Neural cell (in vitro differentiated cells): ENCODE data around the gene ZFP69.

Source experiments
- CTCF ChIP-seq: fragments of 450-650 bp; IDR thresholded peaks from 2 replicates; pipeline ENCODE4 v1.5.1; 2014; ENCODE audit warnings: antibody characterized with exemption, mild to moderate bottlenecking, moderate library complexity; ENCODE audit not compliant: poor library complexity, severe bottlenecking
- EP300 ChIP-seq: fragments of 450-650 bp; conservative IDR thresholded peaks from 2 replicates; pipeline ENCODE4 v1.6.1; 2014; ENCODE audit warnings: antibody characterized with exemption, mild to moderate bottlenecking, moderate library complexity; ENCODE audit not compliant: poor library complexity, severe bottlenecking
- EZH2 ChIP-seq: fragments of 200-600, 300-800 bp; shearing (Covaris generic), sonication (generic); IDR thresholded peaks from 2 replicates; pipeline ENCODE4 v1.6.1; 2014; ENCODE audit warnings: antibody characterized with exemption, low read length, borderline replicate concordance, mild to moderate bottlenecking; ENCODE audit not compliant: insufficient read depth, poor library complexity, severe bottlenecking
- POLR2AphosphoS5 ChIP-seq: IDR thresholded peaks from 2 replicates; pipeline ENCODE4 v1.6.1; 2012
- RAD21 ChIP-seq: fragments of 450-650 bp; conservative IDR thresholded peaks from 2 replicates; pipeline ENCODE4 v1.6.1; 2014; ENCODE audit warnings: antibody characterized with exemption, mild to moderate bottlenecking, moderate library complexity
- SMC3 ChIP-seq: fragments of 450-650 bp; conservative IDR thresholded peaks from 2 replicates; pipeline ENCODE4 v1.6.1; 2014; ENCODE audit warnings: antibody characterized with exemption, mild to moderate bottlenecking, moderate library complexity; ENCODE audit not compliant: poor library complexity
- TAF1 ChIP-seq: IDR thresholded peaks from 2 replicates; pipeline ENCODE4 v1.6.1; 2012; ENCODE audit warnings: low read depth
- TF ChIP-seq, protein P1 (sequence below): IDR thresholded peaks from 2 replicates; pipeline ENCODE4 v1.6.1; 2012; ENCODE audit warnings: borderline replicate concordance

GRCh38 chr1:40454873-40455272, 22.2 kb upstream of the ZFP69 start:
- TF ChIP-seq EP300 (no peak), POLR2AphosphoS5 (no peak), SMC3 (no peak), CTCF (no peak), EZH2 (no peak), TAF1 (no peak), RAD21 (no peak)
- TF ChIP-seq, protein P1, sequence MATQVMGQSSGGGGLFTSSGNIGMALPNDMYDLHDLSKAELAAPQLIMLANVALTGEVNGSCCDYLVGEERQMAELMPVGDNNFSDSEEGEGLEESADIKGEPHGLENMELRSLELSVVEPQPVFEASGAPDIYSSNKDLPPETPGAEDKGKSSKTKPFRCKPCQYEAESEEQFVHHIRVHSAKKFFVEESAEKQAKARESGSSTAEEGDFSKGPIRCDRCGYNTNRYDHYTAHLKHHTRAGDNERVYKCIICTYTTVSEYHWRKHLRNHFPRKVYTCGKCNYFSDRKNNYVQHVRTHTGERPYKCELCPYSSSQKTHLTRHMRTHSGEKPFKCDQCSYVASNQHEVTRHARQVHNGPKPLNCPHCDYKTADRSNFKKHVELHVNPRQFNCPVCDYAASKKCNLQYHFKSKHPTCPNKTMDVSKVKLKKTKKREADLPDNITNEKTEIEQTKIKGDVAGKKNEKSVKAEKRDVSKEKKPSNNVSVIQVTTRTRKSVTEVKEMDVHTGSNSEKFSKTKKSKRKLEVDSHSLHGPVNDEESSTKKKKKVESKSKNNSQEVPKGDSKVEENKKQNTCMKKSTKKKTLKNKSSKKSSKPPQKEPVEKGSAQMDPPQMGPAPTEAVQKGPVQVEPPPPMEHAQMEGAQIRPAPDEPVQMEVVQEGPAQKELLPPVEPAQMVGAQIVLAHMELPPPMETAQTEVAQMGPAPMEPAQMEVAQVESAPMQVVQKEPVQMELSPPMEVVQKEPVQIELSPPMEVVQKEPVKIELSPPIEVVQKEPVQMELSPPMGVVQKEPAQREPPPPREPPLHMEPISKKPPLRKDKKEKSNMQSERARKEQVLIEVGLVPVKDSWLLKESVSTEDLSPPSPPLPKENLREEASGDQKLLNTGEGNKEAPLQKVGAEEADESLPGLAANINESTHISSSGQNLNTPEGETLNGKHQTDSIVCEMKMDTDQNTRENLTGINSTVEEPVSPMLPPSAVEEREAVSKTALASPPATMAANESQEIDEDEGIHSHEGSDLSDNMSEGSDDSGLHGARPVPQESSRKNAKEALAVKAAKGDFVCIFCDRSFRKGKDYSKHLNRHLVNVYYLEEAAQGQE: no peak
